ENCODE measurements around the gene NAA10. TPM values are rescaled to one million over a fixed set of nuclear protein-coding genes. Genes with fewer than 3 reads are reported as not detected.

The NAA10 gene
- total RNA-seq, 1 experiment from 2014 or later, result 91.3 TPM

DNA sequence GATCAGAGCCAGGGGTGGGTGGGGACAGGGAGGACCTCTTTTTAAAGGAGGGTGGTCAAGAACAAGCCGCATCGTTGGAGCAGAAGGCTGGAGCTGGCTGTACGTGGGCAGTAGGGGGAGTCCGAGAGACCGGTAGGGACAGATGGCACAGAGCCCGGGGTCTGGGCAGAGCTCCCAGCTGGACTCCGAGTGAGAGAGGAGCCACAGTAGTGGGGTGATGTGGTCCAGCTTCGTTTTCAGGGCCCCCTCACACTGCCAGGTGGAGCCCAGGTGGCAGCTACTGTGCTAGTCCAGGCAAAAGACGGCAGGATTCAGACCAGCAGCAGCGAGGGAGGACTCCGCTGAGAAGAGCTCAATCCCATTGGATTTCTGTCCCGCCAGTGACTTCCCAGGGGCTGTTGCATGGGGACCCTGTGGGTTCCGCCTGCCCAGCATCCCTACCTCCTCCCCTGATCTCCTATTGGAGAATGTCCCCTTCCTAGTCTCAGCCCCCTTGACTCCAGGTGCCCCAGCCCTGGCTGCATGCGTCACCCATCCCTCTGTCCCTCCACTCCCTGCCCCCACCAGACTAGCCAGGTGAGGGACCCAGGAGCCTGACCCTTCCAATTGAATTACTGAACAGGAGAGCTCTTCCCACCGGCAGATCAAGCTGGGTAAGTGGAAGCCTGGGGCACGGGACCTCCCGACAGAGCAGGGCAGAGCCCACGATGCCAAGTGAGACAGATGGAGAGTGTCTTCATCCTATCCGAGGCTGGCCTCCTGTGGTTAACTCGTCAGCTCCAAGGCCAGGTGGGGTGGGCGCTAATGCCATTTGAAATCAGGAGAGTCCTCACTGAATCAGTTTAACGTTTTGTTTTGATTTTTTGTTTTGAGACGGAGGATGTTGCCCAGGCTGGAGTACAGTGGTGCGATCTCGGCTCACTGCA, 11.6 kb downstream of the NAA10 start:
- TF ChIP-seq, protein P1, sequence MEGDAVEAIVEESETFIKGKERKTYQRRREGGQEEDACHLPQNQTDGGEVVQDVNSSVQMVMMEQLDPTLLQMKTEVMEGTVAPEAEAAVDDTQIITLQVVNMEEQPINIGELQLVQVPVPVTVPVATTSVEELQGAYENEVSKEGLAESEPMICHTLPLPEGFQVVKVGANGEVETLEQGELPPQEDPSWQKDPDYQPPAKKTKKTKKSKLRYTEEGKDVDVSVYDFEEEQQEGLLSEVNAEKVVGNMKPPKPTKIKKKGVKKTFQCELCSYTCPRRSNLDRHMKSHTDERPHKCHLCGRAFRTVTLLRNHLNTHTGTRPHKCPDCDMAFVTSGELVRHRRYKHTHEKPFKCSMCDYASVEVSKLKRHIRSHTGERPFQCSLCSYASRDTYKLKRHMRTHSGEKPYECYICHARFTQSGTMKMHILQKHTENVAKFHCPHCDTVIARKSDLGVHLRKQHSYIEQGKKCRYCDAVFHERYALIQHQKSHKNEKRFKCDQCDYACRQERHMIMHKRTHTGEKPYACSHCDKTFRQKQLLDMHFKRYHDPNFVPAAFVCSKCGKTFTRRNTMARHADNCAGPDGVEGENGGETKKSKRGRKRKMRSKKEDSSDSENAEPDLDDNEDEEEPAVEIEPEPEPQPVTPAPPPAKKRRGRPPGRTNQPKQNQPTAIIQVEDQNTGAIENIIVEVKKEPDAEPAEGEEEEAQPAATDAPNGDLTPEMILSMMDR (IDR thresholded peaks at IDR 0.05; ENCODE audit: insufficient read depth in 1 of 2, low read depth in 1 of 2, low read length in 1 of 2, severe bottlenecking in 1 of 2, unreplicated experiment in 1 of 2), result no peak
- BruUV-seq (replicated peaks), result no TSS peak
- intact Hi-C loops (cut with micrococcal nuclease; ENCODE audit: unreplicated experiment), result loop anchor here (10.0 kb wide), 1 partner anchor 128 kb away; the partner anchor contains the start of genes IDH3G and SSR4
- ChIA-PET CTCF (interaction anchor here (0.6 to 1.2 kb wide), 2 partner anchors 22 to 24 kb away, joined by 3 to 4 read pairs; no protein-coding TSS in a partner anchor), POLR2A (no interaction called here)
- Histone ChIP-seq H3K36me3 (ENCODE audit: control insufficient read depth, insufficient read depth, low read length) (no peaks in the 10 kb centered on the region), H3K4me1 (peaks cover 8% of the 10 kb centered on the region; the same call in 1 of the 2 replicates), H3K27me3 (replicated peaks; ENCODE audit: control insufficient read depth, insufficient read depth, low read length) (no peaks in the 10 kb centered on the region), H3K9me3 (no peaks in the 10 kb centered on the region), H3K4me3 (ENCODE audit: low read depth, low read length) (no peak overlapping the region)
- no peak overlapping the region for H3K27ac Mint-ChIP-seq (ENCODE audit: unreplicated experiment)
- no peaks in the 10 kb centered on the region for H3K4me1 Mint-ChIP-seq (ENCODE audit: low read depth, unreplicated experiment)
- DNase-seq, result no peak
- no peaks in the 10 kb centered on the region for H3K9me3 Mint-ChIP-seq (ENCODE audit: unreplicated experiment)
- no peak overlapping the region for H3K4me3 Mint-ChIP-seq (ENCODE audit: unreplicated experiment)
- peaks cover 15% of the 10 kb centered on the region for H3K36me3 Mint-ChIP-seq (ENCODE audit: insufficient read depth, unreplicated experiment)
- no peaks in the 10 kb centered on the region for H3K27me3 Mint-ChIP-seq (ENCODE audit: insufficient read depth, unreplicated experiment)

GRCh38 chrX:153921511-153922446, 13.1 kb downstream of the NAA10 start:
- intact Hi-C loops (cut with micrococcal nuclease; ENCODE audit: unreplicated experiment), result loop anchor here (10.0 kb wide), 1 partner anchor 127 kb away; the partner anchor contains the start of genes IDH3G and SSR4
- BruUV-seq (replicated peaks), result no TSS peak
- ChIA-PET POLR2A (no interaction called here), CTCF (interaction anchor here (1.2 kb wide), 1 partner anchor 25 kb away, joined by 4 read pairs; no protein-coding TSS in a partner anchor)
- H3K27ac Mint-ChIP-seq (ENCODE audit: unreplicated experiment), result no peak overlapping the region
- Histone ChIP-seq H3K4me1 (peaks cover 4% of the 10 kb centered on the region; the same call in 1 of the 2 replicates), H3K36me3 (ENCODE audit: control insufficient read depth, insufficient read depth, low read length) (no peaks in the 10 kb centered on the region), H3K27me3 (replicated peaks; ENCODE audit: control insufficient read depth, insufficient read depth, low read length) (no peaks in the 10 kb centered on the region), H3K4me3 (ENCODE audit: low read depth, low read length) (no peak overlapping the region), H3K9me3 (no peaks in the 10 kb centered on the region)
- TF ChIP-seq, protein P1 (IDR thresholded peaks at IDR 0.05; ENCODE audit: insufficient read depth in 1 of 2, low read depth in 1 of 2, low read length in 1 of 2, severe bottlenecking in 1 of 2, unreplicated experiment in 1 of 2), result no peak
- no peaks in the 10 kb centered on the region for H3K4me1 Mint-ChIP-seq (ENCODE audit: low read depth, unreplicated experiment)
- no peak overlapping the region for H3K4me3 Mint-ChIP-seq (ENCODE audit: unreplicated experiment)
- H3K9me3 Mint-ChIP-seq (ENCODE audit: unreplicated experiment), result no peaks in the 10 kb centered on the region
- peaks cover 6% of the 10 kb centered on the region for H3K36me3 Mint-ChIP-seq (ENCODE audit: insufficient read depth, unreplicated experiment)
- no peak for DNase-seq
- H3K27me3 Mint-ChIP-seq (ENCODE audit: insufficient read depth, unreplicated experiment), result no peaks in the 10 kb centered on the region

GRCh38 chrX:153921070-153921469, 13.8 kb downstream of the NAA10 start:
- BruUV-seq (replicated peaks), result no TSS peak
- Mint-ChIP-seq H3K36me3 (ENCODE audit: insufficient read depth, unreplicated experiment) (peaks cover 6% of the 10 kb centered on the region), H3K4me3 (ENCODE audit: unreplicated experiment) (no peak overlapping the region), H3K4me1 (ENCODE audit: low read depth, unreplicated experiment) (no peaks in the 10 kb centered on the region), H3K27ac (ENCODE audit: unreplicated experiment) (no peak overlapping the region), H3K9me3 (ENCODE audit: unreplicated experiment) (no peaks in the 10 kb centered on the region), H3K27me3 (ENCODE audit: insufficient read depth, unreplicated experiment) (no peaks in the 10 kb centered on the region)
- Histone ChIP-seq H3K9me3 (no peaks in the 10 kb centered on the region), H3K4me1 (no peaks in the 10 kb centered on the region), H3K36me3 (ENCODE audit: control insufficient read depth, insufficient read depth, low read length) (no peaks in the 10 kb centered on the region), H3K27me3 (replicated peaks; ENCODE audit: control insufficient read depth, insufficient read depth, low read length) (no peaks in the 10 kb centered on the region), H3K4me3 (ENCODE audit: low read depth, low read length) (no peak overlapping the region)
- intact Hi-C loops (cut with micrococcal nuclease; ENCODE audit: unreplicated experiment), result loop anchor here (10.0 kb wide), 1 partner anchor 126 kb away; the partner anchor contains the start of genes IDH3G and SSR4
- peak in 1 of 2 experiments; percentile 20 for DNase-seq
- ChIA-PET CTCF (no interaction called here), POLR2A (no interaction called here)
- TF ChIP-seq, protein P1 (IDR thresholded peaks at IDR 0.05; ENCODE audit: insufficient read depth in 1 of 2, low read depth in 1 of 2, low read length in 1 of 2, severe bottlenecking in 1 of 2, unreplicated experiment in 1 of 2), result no peak
